Measurements from ENCODE around the gene MAP3K20.

DNA sequence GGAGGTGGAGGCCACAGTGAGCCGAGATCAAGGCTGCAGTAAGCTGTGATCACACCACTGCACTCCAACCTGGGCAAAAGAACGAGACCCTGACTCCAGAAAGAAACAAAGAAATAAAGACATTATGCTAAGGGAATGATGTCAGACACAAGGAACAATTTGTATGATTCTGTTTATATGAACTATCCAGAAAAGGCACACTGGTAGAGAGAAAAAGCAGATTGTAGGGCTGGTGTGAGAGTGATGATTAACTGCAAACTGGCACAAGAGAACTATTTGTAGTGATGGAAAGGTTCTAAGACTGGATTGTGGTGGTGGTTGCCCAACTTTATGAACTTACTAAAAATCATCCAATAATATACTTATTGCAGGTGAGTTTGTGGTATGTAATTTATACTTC is 106.3 kb downstream of the MAP3K20 start:
- TF ChIP-seq POLR2A (IDR thresholded peaks at IDR 0.05; ENCODE audit: low read depth, low read length) (no peak), CTCF (conservative IDR thresholded peaks at IDR 0.05; ENCODE audit: low read depth, low read length) (no peak)
- TF ChIP-seq, protein P1, sequence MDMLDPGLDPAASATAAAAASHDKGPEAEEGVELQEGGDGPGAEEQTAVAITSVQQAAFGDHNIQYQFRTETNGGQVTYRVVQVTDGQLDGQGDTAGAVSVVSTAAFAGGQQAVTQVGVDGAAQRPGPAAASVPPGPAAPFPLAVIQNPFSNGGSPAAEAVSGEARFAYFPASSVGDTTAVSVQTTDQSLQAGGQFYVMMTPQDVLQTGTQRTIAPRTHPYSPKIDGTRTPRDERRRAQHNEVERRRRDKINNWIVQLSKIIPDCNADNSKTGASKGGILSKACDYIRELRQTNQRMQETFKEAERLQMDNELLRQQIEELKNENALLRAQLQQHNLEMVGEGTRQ (IDR thresholded peaks at IDR 0.05; ENCODE audit: low read depth, low read length) = no peak
